HG03066 (cell line): ENCODE measurements around the gene TMX1.

Source experiments
- ATAC-seq: cut with Tn5 transposase; IDR thresholded peaks from one replicate; pipeline ENCODE4 v1.9.1; 2021; ENCODE audit warnings: low read depth; ENCODE audit not compliant: unreplicated experiment

TMX1 gene

GRCh38 chr14:51291016-51291415 lies 51.0 kb downstream of the TMX1 start:
- ATAC-seq, result no peak

GRCh38 chr14:51293149-51293911 lies 53.3 kb downstream of the TMX1 start:
- no peak for ATAC-seq

- ATAC-seq, result no peak
These were observed 53.9 kb downstream of the TMX1 start for GRCh38 chr14:51293912-51294389.

- ATAC-seq, result no peak
These were observed 55.0 kb downstream of the TMX1 start for GRCh38 chr14:51294951-51295525.

DNA sequence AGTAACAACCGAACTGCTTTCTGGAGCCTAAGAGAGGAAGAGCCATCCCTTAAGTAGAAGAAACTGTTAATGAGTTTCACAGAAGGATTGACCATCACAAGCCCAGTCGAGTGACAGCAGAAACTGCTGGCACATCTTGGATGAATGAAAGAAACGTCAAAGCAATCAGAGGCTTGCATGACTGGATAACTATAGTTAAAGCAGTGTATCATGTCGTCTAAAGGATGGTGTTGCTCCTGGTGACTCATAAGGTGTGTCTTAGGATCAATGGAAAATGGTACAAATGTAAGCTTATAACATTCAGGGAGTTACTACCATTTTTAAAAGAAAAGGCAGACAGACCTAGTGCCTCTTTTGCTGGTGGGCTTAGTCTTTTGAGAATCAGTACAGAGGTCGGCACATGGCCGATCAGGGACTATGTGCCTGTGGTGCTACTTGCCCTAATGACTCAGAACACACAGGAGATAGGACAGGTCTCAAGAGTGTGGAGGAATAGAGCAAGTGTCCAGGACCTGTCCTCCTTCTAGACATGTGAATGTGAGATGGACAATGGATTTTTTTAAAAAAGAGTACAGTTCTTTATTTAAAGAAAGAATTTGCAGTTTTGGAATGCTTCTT lies 55.7 kb downstream of the TMX1 start:
- ATAC-seq, result no peak

- no peak for ATAC-seq
These were observed 57.0 kb downstream of the TMX1 start for GRCh38 chr14:51297066-51297465.

DNA sequence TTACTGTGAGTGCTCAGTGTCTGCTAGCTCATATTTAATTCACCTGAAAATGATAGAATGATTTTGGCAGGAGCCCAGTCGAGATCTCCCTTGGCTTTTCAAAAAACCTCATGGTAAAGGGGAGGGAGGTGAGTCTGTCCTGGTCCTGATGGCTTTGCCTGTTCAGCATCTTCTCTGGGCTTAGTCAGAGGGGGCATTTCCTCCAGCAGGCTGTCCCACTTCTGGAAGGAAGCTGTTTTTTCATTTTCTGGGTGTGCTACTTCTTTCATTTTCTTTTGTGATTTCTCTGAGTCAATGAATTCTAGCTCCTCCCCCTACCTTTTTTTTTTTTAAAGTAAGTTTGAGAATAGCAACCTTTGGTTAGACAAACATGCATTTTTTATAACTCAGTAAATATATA lies 58.8 kb downstream of the TMX1 start:
- ATAC-seq, result no peak

- no peak for ATAC-seq
These were observed 62.4 kb downstream of the TMX1 start for GRCh38 chr14:51302295-51303030.

GRCh38 chr14:51304438-51304837 lies 64.4 kb downstream of the TMX1 start:
- ATAC-seq, result no peak

DNA sequence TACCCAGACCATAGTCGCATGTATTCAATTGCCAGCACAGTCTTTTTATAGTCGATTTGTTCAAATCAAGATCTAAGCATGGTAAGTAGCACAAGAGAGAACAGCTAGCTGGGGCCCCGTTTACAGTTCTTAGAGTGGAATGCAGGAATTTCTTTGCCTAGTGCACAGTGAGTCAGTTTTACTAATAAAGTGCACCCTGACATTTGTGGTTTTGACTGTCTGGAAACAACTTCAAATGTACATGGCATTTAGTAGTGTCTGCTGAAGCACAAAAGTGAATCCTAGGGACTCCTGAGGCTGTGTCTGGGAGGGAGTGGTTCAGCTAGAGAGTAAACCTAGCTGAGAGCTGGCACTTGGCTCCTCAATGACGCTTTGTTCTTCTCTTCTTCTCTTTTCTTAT lies 64.9 kb downstream of the TMX1 start:
- ATAC-seq, result no peak

- ATAC-seq, result no peak
These were observed 65.7 kb downstream of the TMX1 start for GRCh38 chr14:51305751-51306150.
